HG03558 (cell line): ENCODE measurements around the gene RWDD1.

Source experiments
- ATAC-seq: cut with Tn5 transposase; IDR thresholded peaks from one replicate; pipeline ENCODE4 v1.9.1; 2021; ENCODE audit warnings: moderate number of reproducible peaks; ENCODE audit not compliant: unreplicated experiment; ENCODE audit errors: extremely low read depth

RWDD1 gene

GRCh38 chr6:116557893-116558292 lies 13.4 kb upstream of the RWDD1 start:
- no peak for ATAC-seq

- no peak for ATAC-seq
These were observed 11.2 kb upstream of the RWDD1 start for GRCh38 chr6:116560130-116560529.

GRCh38 chr6:116561377-116562018 lies 9.8 kb upstream of the RWDD1 start:
- ATAC-seq, result no peak

GRCh38 chr6:116562019-116562403 lies 9.3 kb upstream of the RWDD1 start:
- no peak for ATAC-seq

GRCh38 chr6:116562614-116563013 lies 8.7 kb upstream of the RWDD1 start:
- no peak for ATAC-seq

GRCh38 chr6:116563830-116564229 lies 7.5 kb upstream of the RWDD1 start:
- no peak for ATAC-seq

- ATAC-seq, result no peak
These were observed 7.0 kb upstream of the RWDD1 start for GRCh38 chr6:116564311-116564710.

GRCh38 chr6:116564921-116565872 lies 6.1 kb upstream of the RWDD1 start:
- ATAC-seq, result no peak

GRCh38 chr6:116568111-116568510 lies 3.2 kb upstream of the RWDD1 start:
- no peak for ATAC-seq

- ATAC-seq, result no peak
These were observed 2.2 kb upstream of the RWDD1 start for GRCh38 chr6:116568821-116569755.

GRCh38 chr6:116571683-116572000 lies 338 bp downstream of the RWDD1 start:
- no peak for ATAC-seq

- ATAC-seq, result no peak
These were observed 858 bp downstream of the RWDD1 start for GRCh38 chr6:116572162-116572561.

GRCh38 chr6:116575227-116575626 lies 3.9 kb downstream of the RWDD1 start:
- ATAC-seq, result no peak

GRCh38 chr6:116577486-116577885 lies 6.2 kb downstream of the RWDD1 start:
- no peak for ATAC-seq

- no peak for ATAC-seq
These were observed 7.0 kb downstream of the RWDD1 start for GRCh38 chr6:116578335-116578734.

- ATAC-seq, result no peak
These were observed 7.8 kb downstream of the RWDD1 start for GRCh38 chr6:116579143-116579542.

- ATAC-seq, result no peak
These were observed 8.9 kb downstream of the RWDD1 start for GRCh38 chr6:116580198-116580597.

- no peak for ATAC-seq
These were observed 15.0 kb downstream of the RWDD1 start for GRCh38 chr6:116586276-116586675.

GRCh38 chr6:116586738-116587137 lies 15.4 kb downstream of the RWDD1 start:
- no peak for ATAC-seq

GRCh38 chr6:116595247-116595646 lies 23.9 kb downstream of the RWDD1 start:
- no peak for ATAC-seq

- no peak for ATAC-seq
These were observed 25.5 kb downstream of the RWDD1 start for GRCh38 chr6:116596815-116597214.
